Transverse colon (tissue), 3 donors: ENCODE measurements around the gene NBEA.
"Not testable (repeated sequence)": the region's sequence is repeated elsewhere in the genome, so short reads cannot be mapped to it uniquely, and the experiment has no call there.

ENCODE experiments used
- CTCF ChIP-seq, 5 experiments: fragments of 200-600 bp in 3 of 5; fragments of 450-650 bp in 2 of 5; sonication (generic) in 3 of 5; IDR thresholded peaks; 1 replicate in 2 of 5; 2 replicates in 3 of 5; pipeline ENCODE4 v1.5.1; 2016 to 2017; ENCODE audit warnings: antibody characterized with exemption in 5 of 5, inconsistent platforms in 3 of 5, mild to moderate bottlenecking in 2 of 5, moderate library complexity in 1 of 5
- EP300 ChIP-seq: sonication (generic); formaldehyde crosslinking; IDR thresholded peaks from one replicate; pipeline ENCODE4 v1.6.1; 2017; ENCODE audit warnings: antibody characterized with exemption, low read depth
- POLR2A ChIP-seq: fragments of 450-650 bp; IDR thresholded peaks from one replicate; pipeline ENCODE4 v1.6.1; 2016; ENCODE audit warnings: antibody characterized with exemption, mild to moderate bottlenecking, moderate library complexity

DNA sequence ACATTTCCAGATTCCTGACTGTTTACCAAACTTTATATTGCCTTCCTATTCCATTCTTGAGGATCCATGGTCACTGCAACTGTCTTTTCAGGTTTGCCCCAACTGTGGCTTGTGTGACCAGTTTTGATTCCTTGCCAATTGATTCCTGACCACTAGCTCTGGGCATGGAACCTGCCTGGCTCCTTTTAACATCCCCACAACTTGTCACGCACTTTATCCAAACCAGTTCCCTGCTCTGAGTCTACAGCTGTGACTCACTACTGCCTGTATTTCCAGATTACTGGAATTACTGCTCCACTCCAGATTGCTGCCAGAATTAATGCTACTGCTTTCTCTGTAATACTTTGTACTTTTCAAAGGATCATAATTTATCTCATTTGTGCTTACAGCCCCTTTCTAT is 13.4 kb upstream of the NBEA start:
- TF ChIP-seq CTCF (IDR thresholded peaks at IDR 0.05); EP300; POLR2A: not testable (repeated sequence)
